ENCODE data around the gene PRMT1. TPM values are rescaled to one million over a fixed set of nuclear protein-coding genes. Genes with fewer than 3 reads are reported as not detected.
A peak's percentile ranks its signal among the peaks of the same experiment; 100 is the strongest.

The PRMT1 gene
- total RNA-seq, 4 donors from 2014 or later: 78.5 to 274 (median 217) TPM

- TF ChIP-seq POLR2A (IDR thresholded peaks at IDR 0.05): no peak
- TF ChIP-seq, protein P1, sequence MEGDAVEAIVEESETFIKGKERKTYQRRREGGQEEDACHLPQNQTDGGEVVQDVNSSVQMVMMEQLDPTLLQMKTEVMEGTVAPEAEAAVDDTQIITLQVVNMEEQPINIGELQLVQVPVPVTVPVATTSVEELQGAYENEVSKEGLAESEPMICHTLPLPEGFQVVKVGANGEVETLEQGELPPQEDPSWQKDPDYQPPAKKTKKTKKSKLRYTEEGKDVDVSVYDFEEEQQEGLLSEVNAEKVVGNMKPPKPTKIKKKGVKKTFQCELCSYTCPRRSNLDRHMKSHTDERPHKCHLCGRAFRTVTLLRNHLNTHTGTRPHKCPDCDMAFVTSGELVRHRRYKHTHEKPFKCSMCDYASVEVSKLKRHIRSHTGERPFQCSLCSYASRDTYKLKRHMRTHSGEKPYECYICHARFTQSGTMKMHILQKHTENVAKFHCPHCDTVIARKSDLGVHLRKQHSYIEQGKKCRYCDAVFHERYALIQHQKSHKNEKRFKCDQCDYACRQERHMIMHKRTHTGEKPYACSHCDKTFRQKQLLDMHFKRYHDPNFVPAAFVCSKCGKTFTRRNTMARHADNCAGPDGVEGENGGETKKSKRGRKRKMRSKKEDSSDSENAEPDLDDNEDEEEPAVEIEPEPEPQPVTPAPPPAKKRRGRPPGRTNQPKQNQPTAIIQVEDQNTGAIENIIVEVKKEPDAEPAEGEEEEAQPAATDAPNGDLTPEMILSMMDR (IDR thresholded peaks at IDR 0.05): no peak
- DNase-seq: no peak
- Histone ChIP-seq H3K27me3 (no peaks in the 10 kb centered on the region), H3K9me3 (no peaks in the 10 kb centered on the region), H3K4me1 (no peaks in the 10 kb centered on the region), H3K27ac (no peak overlapping the region), H3K36me3 (no peaks in the 10 kb centered on the region), H3K4me3 (no peak overlapping the region)
- intact Hi-C loops (cut with DNase I; ENCODE audit: low total_unique reads): no loop called here
These were observed 41.4 kb upstream of the PRMT1 start for GRCh38 chr19:49635530-49636232.

DNA sequence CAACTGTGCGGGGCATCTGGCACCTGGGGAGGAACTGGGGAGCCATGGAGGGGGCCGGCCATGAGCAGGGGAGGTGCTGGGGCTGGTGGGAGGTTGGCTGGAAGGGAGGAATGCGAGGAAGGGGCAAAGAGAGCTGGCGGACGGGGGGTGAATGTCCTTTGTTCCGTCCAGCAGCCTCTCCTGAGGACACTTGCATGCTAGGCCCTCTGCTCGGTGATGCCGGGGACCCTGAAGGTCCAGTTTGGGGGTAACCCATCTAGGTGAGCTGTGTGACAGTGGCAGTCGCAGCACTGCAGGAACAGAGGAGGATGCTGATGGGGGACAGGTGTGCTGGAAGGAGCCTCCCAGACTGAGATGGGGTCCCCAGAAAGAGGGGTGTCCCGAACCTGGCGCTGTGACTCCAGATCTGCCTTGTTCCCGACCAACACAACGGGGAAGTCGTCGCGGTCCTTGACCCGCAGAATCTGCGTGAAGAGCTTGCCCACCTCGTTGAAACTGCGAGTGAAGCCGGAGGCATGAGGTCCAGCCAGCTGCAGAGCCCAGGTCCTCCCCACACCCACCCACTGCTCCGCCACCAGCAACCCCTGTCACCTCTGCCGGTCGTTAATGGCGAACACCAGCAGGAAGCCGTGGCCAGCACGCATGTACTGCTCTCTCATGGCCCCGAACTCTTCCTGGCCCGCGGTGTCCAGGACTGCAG is 40.7 kb upstream of the PRMT1 start:
- no peak for DNase-seq
- H3K27ac ChIP-seq: no peak overlapping the region
- no peaks in the 10 kb centered on the region for H3K36me3 ChIP-seq
- H3K27me3 ChIP-seq: no peaks in the 10 kb centered on the region
- H3K4me3 ChIP-seq: no peak overlapping the region
- H3K4me1 ChIP-seq: no peaks in the 10 kb centered on the region
- no peaks in the 10 kb centered on the region for H3K9me3 ChIP-seq
- TF ChIP-seq, protein P1 (IDR thresholded peaks at IDR 0.05): no peak
- TF ChIP-seq POLR2A (IDR thresholded peaks at IDR 0.05): no peak
- intact Hi-C loops (cut with DNase I; ENCODE audit: low total_unique reads): no loop called here

DNA sequence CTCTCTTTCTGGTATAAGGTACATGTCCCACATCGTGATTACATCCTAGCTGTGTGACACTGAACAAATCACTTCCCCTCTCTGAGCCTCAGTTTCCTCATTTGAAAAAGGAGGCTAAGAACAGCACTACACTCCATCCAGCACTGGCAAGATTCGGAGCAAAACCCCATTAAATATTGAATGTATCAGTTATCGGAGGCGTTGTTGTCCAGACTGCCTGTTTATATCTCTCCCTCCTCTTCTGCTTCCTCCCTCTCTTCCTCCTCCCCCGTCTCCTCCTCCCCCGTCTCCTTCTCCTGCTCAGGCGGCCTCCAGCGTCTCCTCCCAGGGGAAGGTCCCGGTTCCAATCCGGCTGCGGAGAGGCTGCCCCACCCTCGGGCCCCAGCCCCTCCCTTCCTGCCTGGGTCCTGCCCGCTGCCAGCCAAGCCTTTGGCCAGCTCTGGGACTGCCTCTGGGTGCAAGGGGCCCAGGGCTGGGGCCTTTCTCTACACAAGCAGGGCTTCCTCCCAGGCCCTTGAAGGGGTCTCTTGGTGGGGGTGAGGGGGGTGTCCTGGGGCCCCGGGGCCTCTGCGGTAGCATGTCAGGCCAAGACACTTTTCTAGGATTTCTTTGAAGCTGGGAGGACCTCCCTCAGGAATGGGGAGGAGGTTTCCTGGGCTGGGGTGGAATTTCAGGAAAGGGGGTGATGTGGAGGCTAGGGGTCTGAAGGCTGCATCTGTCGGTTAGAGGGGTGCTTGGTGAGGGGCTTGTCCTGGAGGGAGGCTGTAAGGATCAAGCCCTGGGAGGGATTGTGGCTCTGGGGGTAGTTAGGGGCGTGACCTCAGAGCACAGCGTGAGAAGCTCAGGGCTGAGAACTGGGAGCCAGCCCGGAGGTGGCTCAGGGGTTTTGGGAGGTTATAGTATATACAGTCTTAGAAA is 39.0 kb upstream of the PRMT1 start:
- H3K27ac ChIP-seq: peak overlapping the region; percentile 97 to 99
- no peaks in the 10 kb centered on the region for H3K9me3 ChIP-seq
- peak overlapping the region; percentile 72 to 73 for H3K4me3 ChIP-seq
- no peaks in the 10 kb centered on the region for H3K27me3 ChIP-seq
- intact Hi-C loops (cut with DNase I; ENCODE audit: low total_unique reads): no loop called here
- H3K36me3 ChIP-seq: no peaks in the 10 kb centered on the region
- peak; percentile 85 to 86 for DNase-seq
- H3K4me1 ChIP-seq: peaks cover under 1 to 5% of the 10 kb centered on the region in 2 donors
- TF ChIP-seq, protein P1 (IDR thresholded peaks at IDR 0.05): no peak
- peak in 1 of 2 donors; percentile 23 for TF ChIP-seq POLR2A (IDR thresholded peaks at IDR 0.05)

DNA sequence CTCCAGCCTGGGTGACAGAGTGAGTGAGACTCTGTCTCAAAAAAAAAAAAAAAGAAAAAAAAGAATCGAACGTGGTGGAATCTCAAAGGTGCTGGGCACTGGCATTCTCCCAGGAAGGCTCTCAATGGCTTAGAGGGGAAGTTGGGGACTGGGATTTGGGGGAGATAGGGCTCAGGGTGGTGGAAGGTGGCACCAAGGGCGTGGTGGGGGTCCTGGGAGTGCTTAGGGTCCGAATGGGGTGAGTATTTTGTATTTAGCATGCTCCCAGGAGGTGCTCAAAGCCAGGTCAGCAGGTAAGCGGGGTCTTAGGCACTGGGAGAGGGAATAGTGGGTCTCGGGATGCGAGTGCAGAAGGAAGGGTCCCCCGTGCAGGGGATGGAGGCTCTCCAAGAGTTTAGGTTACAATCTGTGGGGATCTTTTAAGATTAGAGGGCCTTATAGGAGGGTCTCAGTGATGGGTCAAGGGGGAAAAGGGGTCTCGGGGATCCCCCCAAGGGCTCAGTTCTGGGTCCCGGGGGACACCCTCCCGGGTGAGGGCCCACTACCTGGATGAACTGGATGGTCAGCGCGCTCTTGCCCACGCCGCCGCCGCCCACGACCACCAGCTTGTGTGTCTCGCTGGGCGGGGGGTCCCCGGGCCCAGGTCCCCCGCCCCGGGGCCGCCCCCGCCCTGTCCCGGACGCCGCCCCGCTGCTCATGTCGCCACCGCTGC is 37.5 kb upstream of the PRMT1 start:
- TF ChIP-seq, protein P1 (IDR thresholded peaks at IDR 0.05): no peak
- TF ChIP-seq POLR2A (IDR thresholded peaks at IDR 0.05): peak in 1 of 2 donors; percentile 57
- Histone ChIP-seq H3K27ac (peak overlapping the region; percentile 97 to 99), H3K9me3 (no peaks in the 10 kb centered on the region), H3K36me3 (no peaks in the 10 kb centered on the region), H3K4me1 (peaks cover 4 to 14% of the 10 kb centered on the region in 2 donors), H3K27me3 (no peaks in the 10 kb centered on the region), H3K4me3 (peak overlapping the region; percentile 72 to 73)
- DNase-seq: peak; percentile 52 to 63
- intact Hi-C loops (cut with DNase I; ENCODE audit: low total_unique reads): no loop called here

Measured in uterus (tissue), 4 donors.